ENCODE measurements around the gene SOCS6. TPM values are rescaled to one million over a fixed set of nuclear protein-coding genes. Genes with fewer than 3 reads are reported as not detected.
"Not testable (repeated sequence)": the region's sequence is repeated elsewhere in the genome, so short reads cannot be mapped to it uniquely, and the experiment has no call there.

SOCS6 gene
- total and polyA plus RNA-seq, 8 donors: 4.4 to 56.7 (median 14.0) TPM

GRCh38 chr18:70354080-70354479 lies 65.2 kb downstream of the SOCS6 start:
- TF ChIP-seq EP300 (IDR thresholded peaks at IDR 0.05) (no peak), POLR2AphosphoS5 (IDR thresholded peaks at IDR 0.05) (no peak), CTCF (IDR thresholded peaks at IDR 0.05) (no peak), POLR2A (IDR thresholded peaks at IDR 0.05) (no peak)
- WGBS, 5 donors: 89 to 100% (median 94%) methylated on average over 4 of the region's 4 CpGs
- Histone ChIP-seq H3K36me3 (peaks cover 0 to 27% (median 16%) of the 10 kb centered on the region in 4 donors), H3K4me1 (peaks cover 0 to 4% (median 0%) of the 10 kb centered on the region in 4 donors), H3K9me3 (peaks cover 0 to 6% (median 0%) of the 10 kb centered on the region in 4 donors), H3K27ac (no peak overlapping the region), H3K27me3 (no peaks in the 10 kb centered on the region), H3K4me3 (no peak overlapping the region)
- intact Hi-C loops (cut with DNase I; ENCODE audit: low total_unique reads): no loop called here
- DNase-seq: no peak

GRCh38 chr18:70354771-70355170 lies 65.9 kb downstream of the SOCS6 start:
- DNase-seq: no peak
- Histone ChIP-seq H3K4me1 (peaks cover 0 to 4% (median 0%) of the 10 kb centered on the region in 4 donors), H3K27ac (no peak overlapping the region), H3K9me3 (peaks cover 0 to 6% (median 0%) of the 10 kb centered on the region in 4 donors), H3K36me3 (peaks cover 0 to 20% (median 16%) of the 10 kb centered on the region in 4 donors), H3K4me3 (no peak overlapping the region), H3K27me3 (no peaks in the 10 kb centered on the region)
- WGBS, 5 donors: 91 to 97% (median 97%) methylated on average over 2 of the region's 2 CpGs
- intact Hi-C loops (cut with DNase I; ENCODE audit: low total_unique reads): no loop called here
- TF ChIP-seq POLR2AphosphoS5 (IDR thresholded peaks at IDR 0.05) (no peak), EP300 (IDR thresholded peaks at IDR 0.05) (no peak), POLR2A (IDR thresholded peaks at IDR 0.05) (no peak), CTCF (IDR thresholded peaks at IDR 0.05) (no peak)

- H3K36me3 ChIP-seq: peaks cover 0 to 20% (median 13%) of the 10 kb centered on the region in 4 donors
- H3K9me3 ChIP-seq: peaks cover 0 to 6% (median 0%) of the 10 kb centered on the region in 4 donors
- DNase-seq: no peak
- peaks cover 0 to 4% (median 0%) of the 10 kb centered on the region in 4 donors for H3K4me1 ChIP-seq
- intact Hi-C loops (cut with DNase I; ENCODE audit: low total_unique reads): no loop called here
- TF ChIP-seq EP300 (IDR thresholded peaks at IDR 0.05) (no peak), POLR2A (IDR thresholded peaks at IDR 0.05) (no peak), CTCF (IDR thresholded peaks at IDR 0.05) (no peak), POLR2AphosphoS5 (IDR thresholded peaks at IDR 0.05) (no peak)
- H3K4me3 ChIP-seq: no peak overlapping the region
- no peaks in the 10 kb centered on the region for H3K27me3 ChIP-seq
- 75 to 85% (median 82%) methylated on average over 5 of the region's 5 CpGs for WGBS, 5 donors
- H3K27ac ChIP-seq: no peak overlapping the region
Observed at GRCh38 chr18:70355620-70356385, 67.0 kb downstream of the SOCS6 start.

- H3K4me3 ChIP-seq; H3K27me3 ChIP-seq; intact Hi-C loops (cut with DNase I; ENCODE audit: low total_unique reads); H3K9me3 ChIP-seq; H3K4me1 ChIP-seq; DNase-seq; H3K36me3 ChIP-seq: not testable (repeated sequence)
- WGBS, 5 donors: 70 to 79% (median 72%) methylated on average over 5 of the region's 5 CpGs
- H3K27ac ChIP-seq: peak overlapping the region in 2 of 5 donors; percentile 35 to 71
Observed at GRCh38 chr18:70358105-70358406, 69.2 kb downstream of the SOCS6 start.

- intact Hi-C loops (cut with DNase I; ENCODE audit: low total_unique reads): no loop called here
Observed at GRCh38 chr18:70359071-70359470, 70.2 kb downstream of the SOCS6 start.

More at GRCh38 chr18:70359071-70359470, 70.2 kb downstream of the SOCS6 start:
- no peak overlapping the region for H3K4me3 ChIP-seq
- 92 to 95% (median 94%) methylated on average over 6 of the region's 6 CpGs for WGBS, 5 donors
- peak overlapping the region in 1 of 5 donors; percentile 71 for H3K27ac ChIP-seq
- H3K4me1 ChIP-seq: peaks cover 0 to 6% (median 2%) of the 10 kb centered on the region in 4 donors
- no peak for DNase-seq
- H3K27me3 ChIP-seq: no peaks in the 10 kb centered on the region
- no peaks in the 10 kb centered on the region for H3K36me3 ChIP-seq
- H3K9me3 ChIP-seq: peaks cover 0 to 6% (median 0%) of the 10 kb centered on the region in 4 donors
- TF ChIP-seq CTCF (IDR thresholded peaks at IDR 0.05): no peak
- TF ChIP-seq POLR2AphosphoS5 (IDR thresholded peaks at IDR 0.05): no peak
